Measurements from ENCODE around the gene PSMA8. TPM values are rescaled to one million over a fixed set of nuclear protein-coding genes. Genes with fewer than 3 reads are reported as not detected.

Gene PSMA8
- total RNA-seq, 1 experiment from 2014 or later, result not detected

DNA sequence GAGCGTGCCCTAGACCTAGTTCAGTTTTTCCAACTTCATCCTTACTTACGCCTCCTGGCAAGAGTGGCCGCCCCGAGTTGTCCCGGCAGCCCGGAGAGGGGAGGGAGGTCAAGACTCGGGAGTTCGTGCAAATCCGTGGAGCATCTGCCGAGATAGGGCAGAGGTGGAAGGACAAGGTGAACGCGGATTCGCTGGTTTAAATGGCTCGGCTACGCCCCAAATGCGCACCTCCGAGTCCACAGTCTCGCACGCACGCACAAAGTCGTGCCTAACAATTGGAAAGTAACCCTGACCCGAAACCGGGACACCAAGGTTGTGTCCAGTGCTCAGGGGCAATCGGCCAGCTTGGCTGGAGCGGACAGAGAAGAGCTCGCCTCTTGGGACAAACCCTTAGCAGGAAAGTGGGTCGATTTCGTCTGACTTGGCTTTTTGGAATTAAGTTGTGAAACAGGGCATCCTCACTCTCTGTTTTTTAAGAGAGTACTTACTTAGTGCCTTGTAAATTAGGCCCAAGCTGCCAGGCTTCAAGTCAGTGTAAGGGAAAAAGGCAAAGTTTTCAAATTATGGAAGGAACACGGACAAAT is 42.5 kb upstream of the PSMA8 start:
- H3K4me2 ChIP-seq, result peak overlapping the region; percentile 89
- peaks cover 12% of the 10 kb centered on the region for H4K20me1 ChIP-seq (ENCODE audit: insufficient read depth)
- CTCF ChIA-PET, result no interaction called here
- H3K36me3 ChIP-seq (ENCODE audit: low read depth), result no peaks in the 10 kb centered on the region
- TF ChIP-seq, protein P1, sequence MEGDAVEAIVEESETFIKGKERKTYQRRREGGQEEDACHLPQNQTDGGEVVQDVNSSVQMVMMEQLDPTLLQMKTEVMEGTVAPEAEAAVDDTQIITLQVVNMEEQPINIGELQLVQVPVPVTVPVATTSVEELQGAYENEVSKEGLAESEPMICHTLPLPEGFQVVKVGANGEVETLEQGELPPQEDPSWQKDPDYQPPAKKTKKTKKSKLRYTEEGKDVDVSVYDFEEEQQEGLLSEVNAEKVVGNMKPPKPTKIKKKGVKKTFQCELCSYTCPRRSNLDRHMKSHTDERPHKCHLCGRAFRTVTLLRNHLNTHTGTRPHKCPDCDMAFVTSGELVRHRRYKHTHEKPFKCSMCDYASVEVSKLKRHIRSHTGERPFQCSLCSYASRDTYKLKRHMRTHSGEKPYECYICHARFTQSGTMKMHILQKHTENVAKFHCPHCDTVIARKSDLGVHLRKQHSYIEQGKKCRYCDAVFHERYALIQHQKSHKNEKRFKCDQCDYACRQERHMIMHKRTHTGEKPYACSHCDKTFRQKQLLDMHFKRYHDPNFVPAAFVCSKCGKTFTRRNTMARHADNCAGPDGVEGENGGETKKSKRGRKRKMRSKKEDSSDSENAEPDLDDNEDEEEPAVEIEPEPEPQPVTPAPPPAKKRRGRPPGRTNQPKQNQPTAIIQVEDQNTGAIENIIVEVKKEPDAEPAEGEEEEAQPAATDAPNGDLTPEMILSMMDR (conservative IDR thresholded peaks at IDR 0.05), result no peak
- TF ChIP-seq EZH2 (IDR thresholded peaks at IDR 0.05; ENCODE audit: low read depth), result no peak
- H3K4me3 ChIP-seq, result peak overlapping the region; percentile 73
- no peaks in the 10 kb centered on the region for H3F3A ChIP-seq (ENCODE audit: insufficient read depth, low read depth)
- H3K79me2 ChIP-seq (ENCODE audit: low read depth), result peaks cover 40% of the 10 kb centered on the region
- no peaks in the 10 kb centered on the region for H3K9me2 ChIP-seq (ENCODE audit: insufficient read depth)
- no peaks in the 10 kb centered on the region for H3K27me3 ChIP-seq (ENCODE audit: insufficient read depth, low read depth)
- peak overlapping the region; percentile 60 for H3K27ac ChIP-seq
- peak overlapping the region; percentile 91 for H2AFZ ChIP-seq
- H3K4me1 ChIP-seq (replicated peaks; ENCODE audit: insufficient read depth), result peaks cover 12% of the 10 kb centered on the region; the same call in 1 of the 2 replicates
- POLR2A ChIA-PET (ENCODE audit: unreplicated experiment), result interaction anchor here (0.6 kb wide), 1 partner anchor 554 kb away, joined by 3 read pairs; no protein-coding TSS in a partner anchor
- intact Hi-C loops (cut with micrococcal nuclease; ENCODE audit: unreplicated experiment), result loop anchor here (5.0 kb wide), 1 partner anchor 456 kb away; the partner anchor contains the start of gene KCTD1
- H3K9me3 ChIP-seq (ENCODE audit: insufficient read depth, low read depth), result no peaks in the 10 kb centered on the region
- DNase-seq, result peak in 1 of 2 experiments; percentile 37
- TSS peak; percentile 95 for BruUV-seq (replicated peaks)

DNA sequence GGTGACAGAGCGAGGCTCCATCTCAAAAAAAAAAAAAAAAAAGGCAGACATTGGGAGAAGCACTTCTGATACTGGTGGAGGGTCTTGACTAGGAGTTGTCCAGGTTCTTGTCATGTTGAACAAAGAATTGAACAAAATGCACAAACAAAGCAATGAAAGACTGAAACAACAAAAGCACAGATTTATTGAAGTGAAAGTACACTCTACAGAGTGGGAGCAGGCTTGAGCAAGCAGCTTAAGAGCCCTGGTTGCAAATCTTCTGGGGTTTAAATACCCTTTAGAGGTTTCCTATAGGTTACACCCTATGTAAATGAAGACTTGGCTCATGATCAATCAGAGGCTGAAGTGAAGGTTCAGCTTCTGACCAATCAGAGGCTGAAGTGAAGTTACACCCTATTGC is 36.8 kb upstream of the PSMA8 start:
- H3K79me2 ChIP-seq (ENCODE audit: low read depth), result no peaks in the 10 kb centered on the region
- intact Hi-C loops (cut with micrococcal nuclease; ENCODE audit: unreplicated experiment), result no loop called here
- no peak overlapping the region for H2AFZ ChIP-seq

DNA sequence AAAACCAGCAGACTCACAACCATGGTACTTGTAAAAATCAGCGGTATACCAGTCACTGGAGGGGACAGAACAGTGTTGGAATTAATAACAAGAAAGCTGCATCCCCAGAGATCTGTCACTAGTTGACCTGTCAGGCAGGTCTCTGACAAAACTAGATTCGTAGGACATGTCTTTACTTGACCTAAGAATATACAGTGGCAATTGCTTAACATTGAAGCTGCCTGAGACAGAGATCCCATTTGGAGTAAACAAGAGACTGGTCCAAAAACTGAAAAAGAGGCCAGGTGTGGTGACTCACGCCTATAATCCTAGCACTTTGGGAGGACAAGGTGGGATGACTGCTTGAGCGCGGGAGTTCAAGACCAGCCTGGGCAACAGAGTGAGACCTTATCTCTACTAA is 36.1 kb upstream of the PSMA8 start:
- no peak overlapping the region for H2AFZ ChIP-seq
- H3K79me2 ChIP-seq (ENCODE audit: low read depth), result no peaks in the 10 kb centered on the region
- H4K20me1 ChIP-seq (ENCODE audit: insufficient read depth), result no peaks in the 10 kb centered on the region
- no peak overlapping the region for H3K4me2 ChIP-seq
- H3K4me3 ChIP-seq, result no peak overlapping the region
- no TSS peak for BruUV-seq (replicated peaks)
- no peaks in the 10 kb centered on the region for H3F3A ChIP-seq (ENCODE audit: insufficient read depth, low read depth)
- no peak for DNase-seq
- TF ChIP-seq, protein P1 (conservative IDR thresholded peaks at IDR 0.05), result no peak
- TF ChIP-seq EZH2 (IDR thresholded peaks at IDR 0.05; ENCODE audit: low read depth), result no peak
- H3K4me1 ChIP-seq (replicated peaks; ENCODE audit: insufficient read depth), result no peaks in the 10 kb centered on the region
- intact Hi-C loops (cut with micrococcal nuclease; ENCODE audit: unreplicated experiment), result no loop called here
- no peak overlapping the region for H3K27ac ChIP-seq
- ChIA-PET CTCF (no interaction called here), POLR2A (ENCODE audit: unreplicated experiment) (no interaction called here)
- no peaks in the 10 kb centered on the region for H3K9me2 ChIP-seq (ENCODE audit: insufficient read depth)
- H3K36me3 ChIP-seq (ENCODE audit: low read depth), result no peaks in the 10 kb centered on the region
- no peaks in the 10 kb centered on the region for H3K9me3 ChIP-seq (ENCODE audit: insufficient read depth, low read depth)
- no peaks in the 10 kb centered on the region for H3K27me3 ChIP-seq (ENCODE audit: insufficient read depth, low read depth)

More for the DNA sequence above, 36.8 kb upstream of the PSMA8 start:
- Histone ChIP-seq H3K27me3 (ENCODE audit: insufficient read depth, low read depth) (no peaks in the 10 kb centered on the region), H3K36me3 (ENCODE audit: low read depth) (no peaks in the 10 kb centered on the region), H3K9me2 (ENCODE audit: insufficient read depth) (no peaks in the 10 kb centered on the region), H3K4me3 (no peak overlapping the region), H3K9me3 (ENCODE audit: insufficient read depth, low read depth) (no peaks in the 10 kb centered on the region), H3K4me1 (replicated peaks; ENCODE audit: insufficient read depth) (no peaks in the 10 kb centered on the region), H3F3A (ENCODE audit: insufficient read depth, low read depth) (no peaks in the 10 kb centered on the region), H3K4me2 (no peak overlapping the region), H3K27ac (no peak overlapping the region), H4K20me1 (ENCODE audit: insufficient read depth) (no peaks in the 10 kb centered on the region)
- ChIA-PET CTCF (no interaction called here), POLR2A (ENCODE audit: unreplicated experiment) (no interaction called here)
- DNase-seq, result no peak
- TF ChIP-seq, protein P1 (conservative IDR thresholded peaks at IDR 0.05), result no peak
- no peak for TF ChIP-seq EZH2 (IDR thresholded peaks at IDR 0.05; ENCODE audit: low read depth)
- no TSS peak for BruUV-seq (replicated peaks)
